Measurements from ENCODE around the gene DCN.

The DCN gene

DNA sequence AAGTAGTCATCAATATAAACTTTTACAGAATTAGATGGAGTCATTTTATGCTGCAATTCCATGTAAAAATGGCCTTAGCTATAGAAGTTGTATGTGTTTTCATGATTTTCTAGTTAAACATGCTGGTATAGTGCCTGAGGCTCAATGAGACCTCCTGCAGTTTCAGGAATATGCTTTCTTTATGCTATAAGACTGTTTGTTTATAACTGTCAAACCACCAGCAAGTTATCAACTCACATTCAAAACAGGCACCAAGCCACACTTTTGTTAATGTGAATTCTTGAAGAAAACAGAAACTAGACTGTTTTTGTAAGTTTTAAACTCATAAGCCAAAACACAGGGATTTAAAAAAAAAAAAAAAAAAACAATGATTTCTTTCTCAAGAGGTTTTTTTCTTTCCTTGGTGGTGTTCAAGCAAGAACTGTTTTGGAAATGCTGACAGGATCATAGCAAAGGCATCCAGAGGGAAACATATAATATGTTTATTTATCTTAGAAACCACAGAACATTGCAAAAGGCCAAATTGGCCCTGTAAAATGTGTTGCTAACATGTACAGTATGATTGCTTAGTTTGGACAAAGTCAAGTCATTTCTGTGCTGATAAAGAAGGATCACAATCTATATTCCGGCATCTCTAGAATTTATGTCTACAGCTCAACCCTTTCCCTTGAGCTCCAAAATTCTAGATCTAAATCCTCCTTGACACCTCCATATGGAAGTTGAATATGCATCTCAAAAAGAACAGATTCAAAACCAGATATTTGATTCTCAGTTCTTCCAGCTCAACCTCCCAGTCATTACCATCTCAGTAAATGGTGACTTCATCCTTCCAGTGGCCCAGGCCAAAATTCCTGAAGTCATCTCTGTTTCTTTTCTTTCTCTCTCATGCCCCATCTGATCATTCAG, 42.3 kb downstream of the DCN start:
- no peak overlapping the region for H3K27ac ChIP-seq
- TF ChIP-seq CTCF (conservative IDR thresholded peaks at IDR 0.05) (no peak), ZFX (IDR thresholded peaks at IDR 0.05) (no peak)

GRCh38 chr12:91139286-91139685, 43.3 kb downstream of the DCN start:
- TF ChIP-seq ZFX (IDR thresholded peaks at IDR 0.05) = no peak
- no peak for TF ChIP-seq CTCF (conservative IDR thresholded peaks at IDR 0.05)
- no peak overlapping the region for H3K27ac ChIP-seq

GRCh38 chr12:91138337-91138920, 44.2 kb downstream of the DCN start:
- no peak overlapping the region for H3K27ac ChIP-seq
- TF ChIP-seq ZFX (IDR thresholded peaks at IDR 0.05) = no peak
- no peak for TF ChIP-seq CTCF (conservative IDR thresholded peaks at IDR 0.05)

- H3K27ac ChIP-seq = no peak overlapping the region
- no peak for TF ChIP-seq CTCF (conservative IDR thresholded peaks at IDR 0.05)
- no peak for TF ChIP-seq ZFX (IDR thresholded peaks at IDR 0.05)
These were observed 48.7 kb downstream of the DCN start for GRCh38 chr12:91133871-91134270.

DNA sequence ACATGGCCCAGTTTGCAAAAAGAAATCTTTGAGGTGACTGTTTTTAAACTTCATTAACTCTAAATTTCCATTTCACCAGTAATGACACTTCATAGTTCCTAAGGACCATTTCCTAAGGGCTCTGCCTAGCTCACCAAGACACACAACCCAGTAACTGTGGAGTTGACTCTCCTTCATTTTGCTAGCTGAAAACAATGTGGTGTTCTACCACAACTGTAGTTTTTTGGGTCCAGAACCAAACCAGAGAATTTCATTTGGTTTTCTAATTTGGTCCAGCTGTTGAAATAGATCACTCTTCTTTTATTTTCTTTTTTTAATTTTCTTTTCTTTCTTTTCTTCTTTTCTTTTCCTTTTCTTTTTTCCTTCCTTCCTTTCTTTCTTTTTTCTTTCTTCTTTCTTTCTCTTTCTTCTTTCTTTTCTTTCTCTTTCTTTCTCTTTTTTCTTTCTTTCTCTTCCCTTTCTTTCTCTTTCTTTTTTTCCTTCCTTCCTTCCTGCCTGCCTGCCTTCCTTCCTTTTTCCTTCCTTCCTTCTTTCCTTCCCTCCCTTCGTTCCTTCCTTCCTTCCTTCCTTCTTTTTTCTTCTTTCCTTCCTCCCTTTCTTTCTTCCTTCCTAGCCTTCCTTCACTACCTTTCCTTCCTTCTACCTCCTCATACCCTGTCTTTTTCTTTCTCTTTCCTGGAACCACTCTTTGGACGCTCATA, 52.8 kb downstream of the DCN start:
- TF ChIP-seq ZFX (IDR thresholded peaks at IDR 0.05) (no peak), CTCF (conservative IDR thresholded peaks at IDR 0.05) (no peak)
- no peak overlapping the region for H3K27ac ChIP-seq

DNA sequence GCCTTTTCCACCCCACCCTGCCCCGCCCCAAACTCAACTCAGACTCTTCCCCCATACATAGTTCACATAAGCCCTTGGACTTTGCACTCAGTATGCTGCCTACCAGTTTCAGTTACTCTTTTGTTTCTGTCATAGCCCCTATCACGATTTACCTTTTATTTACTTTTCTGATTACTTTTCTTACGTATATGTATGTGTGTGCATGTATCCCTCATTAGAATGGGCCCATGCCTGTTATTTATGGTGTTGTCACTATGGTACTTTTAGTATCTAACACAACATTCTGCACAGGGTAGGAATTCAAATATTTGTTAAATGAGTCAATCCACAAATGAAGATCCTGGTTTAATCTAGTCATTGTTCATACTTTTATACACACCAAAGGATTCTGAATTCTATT, 54.9 kb downstream of the DCN start:
- TF ChIP-seq CTCF (conservative IDR thresholded peaks at IDR 0.05) (no peak), ZFX (IDR thresholded peaks at IDR 0.05) (no peak)
- no peak overlapping the region for H3K27ac ChIP-seq

DNA sequence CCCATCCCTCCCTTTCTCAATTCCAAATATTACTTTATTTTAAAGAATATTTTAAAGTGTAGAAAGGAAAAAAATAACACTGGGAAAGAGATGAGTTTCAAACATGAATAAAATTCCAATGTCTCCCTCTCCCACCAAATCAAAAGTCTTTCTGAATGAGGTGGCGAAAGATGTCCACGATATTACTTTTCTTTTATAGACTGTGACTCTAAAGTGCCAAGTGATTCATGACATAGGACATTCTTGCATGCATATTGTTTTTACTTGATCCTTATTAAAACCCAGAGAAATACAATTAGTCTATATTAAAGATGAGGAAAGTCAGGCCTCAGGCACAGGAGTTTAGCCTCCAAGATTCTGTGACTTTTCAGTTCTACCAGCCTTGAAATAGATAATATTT, 55.3 kb downstream of the DCN start:
- TF ChIP-seq ZFX (IDR thresholded peaks at IDR 0.05) (no peak), CTCF (conservative IDR thresholded peaks at IDR 0.05) (no peak)
- no peak overlapping the region for H3K27ac ChIP-seq
